ENCODE data around the gene TLX3.

The TLX3 gene

GRCh38 chr5:171311322-171312077 is 2.5 kb downstream of the TLX3 start:
- TF ChIP-seq GATA2 (IDR thresholded peaks at IDR 0.05; ENCODE audit: low read depth, low read length) (no peak), GATA3 (IDR thresholded peaks at IDR 0.05; ENCODE audit: low read depth, low read length) (no peak)

DNA sequence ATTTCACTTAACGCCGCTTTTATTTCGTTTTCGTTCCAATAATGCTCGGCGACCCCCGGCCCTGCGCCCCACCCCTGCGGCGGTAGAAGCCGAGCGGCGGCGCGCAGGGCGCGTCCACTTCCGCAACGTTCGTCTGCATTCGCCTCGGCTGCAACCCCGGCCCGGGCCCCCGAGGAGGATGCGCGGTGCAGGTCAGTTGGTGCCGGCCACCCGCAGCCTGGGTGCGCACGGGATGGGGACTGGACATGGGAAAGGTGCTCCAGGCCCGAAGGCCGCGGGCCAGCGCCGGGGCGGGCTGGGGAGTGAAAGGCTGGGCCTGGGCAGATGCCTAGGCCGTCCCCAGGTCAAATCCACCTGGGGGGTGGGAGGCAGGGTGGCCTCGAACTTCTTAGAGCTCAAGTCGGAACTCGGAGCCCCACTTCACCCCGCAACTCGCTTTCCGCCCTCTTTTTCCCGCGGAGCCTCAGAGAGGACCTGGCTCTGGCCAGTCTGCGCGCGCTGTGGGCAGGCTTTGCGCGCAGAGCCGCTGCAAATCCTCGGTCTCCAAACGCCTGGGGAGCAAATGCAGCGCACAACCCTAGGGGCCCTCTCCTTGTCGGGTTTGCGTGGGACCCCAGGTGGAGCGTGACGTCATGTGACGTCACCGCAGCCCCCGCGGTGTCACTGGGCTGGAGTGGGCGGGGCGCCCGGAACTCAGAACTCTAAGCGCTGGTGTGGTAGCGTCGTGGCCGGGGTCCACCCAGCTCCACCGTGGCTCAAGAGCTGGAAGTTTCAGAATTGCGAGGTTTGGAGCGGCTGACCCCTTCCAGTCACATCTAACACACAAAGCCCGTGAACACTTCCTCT is 3.3 kb downstream of the TLX3 start:
- TF ChIP-seq GATA2 (IDR thresholded peaks at IDR 0.05; ENCODE audit: low read depth, low read length), result no peak
- TF ChIP-seq GATA3 (IDR thresholded peaks at IDR 0.05; ENCODE audit: low read depth, low read length), result no peak

DNA sequence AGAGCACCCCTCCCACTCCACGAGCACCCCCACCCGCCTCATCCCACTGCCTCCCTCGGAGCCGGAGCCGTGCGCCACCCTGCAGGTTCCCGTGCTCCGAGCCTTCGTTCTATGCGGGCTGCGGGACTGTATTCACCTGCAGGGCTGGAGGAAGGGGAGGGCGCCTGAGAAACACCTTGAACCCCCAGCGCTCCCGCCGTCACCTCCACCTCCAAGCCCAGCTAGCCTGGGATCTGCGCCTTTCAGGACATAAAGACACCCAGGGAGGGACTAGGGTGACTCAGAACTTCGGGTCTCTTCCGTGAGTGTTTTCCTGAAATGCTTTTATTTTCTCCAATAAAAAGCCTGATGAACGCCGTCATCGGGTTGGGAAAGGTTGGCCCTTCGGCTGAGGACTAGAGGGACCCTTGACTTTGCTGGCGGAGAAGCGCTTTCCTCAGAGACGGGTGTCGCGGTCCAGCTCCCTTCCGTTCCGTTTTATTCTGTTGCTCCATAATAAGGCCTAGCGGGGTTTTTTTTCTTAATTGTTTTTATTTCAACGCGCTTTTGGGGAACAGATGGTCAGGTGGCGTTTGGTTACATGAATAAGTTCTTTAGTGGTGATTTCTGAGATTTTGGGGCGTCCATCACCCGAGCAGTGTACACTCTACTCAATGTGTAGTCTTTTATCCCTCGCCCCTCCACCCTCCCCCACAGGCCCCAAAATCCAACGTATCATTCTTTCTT is 4.6 kb downstream of the TLX3 start:
- no peak for TF ChIP-seq GATA3 (IDR thresholded peaks at IDR 0.05; ENCODE audit: low read depth, low read length)
- no peak for TF ChIP-seq GATA2 (IDR thresholded peaks at IDR 0.05; ENCODE audit: low read depth, low read length)

DNA sequence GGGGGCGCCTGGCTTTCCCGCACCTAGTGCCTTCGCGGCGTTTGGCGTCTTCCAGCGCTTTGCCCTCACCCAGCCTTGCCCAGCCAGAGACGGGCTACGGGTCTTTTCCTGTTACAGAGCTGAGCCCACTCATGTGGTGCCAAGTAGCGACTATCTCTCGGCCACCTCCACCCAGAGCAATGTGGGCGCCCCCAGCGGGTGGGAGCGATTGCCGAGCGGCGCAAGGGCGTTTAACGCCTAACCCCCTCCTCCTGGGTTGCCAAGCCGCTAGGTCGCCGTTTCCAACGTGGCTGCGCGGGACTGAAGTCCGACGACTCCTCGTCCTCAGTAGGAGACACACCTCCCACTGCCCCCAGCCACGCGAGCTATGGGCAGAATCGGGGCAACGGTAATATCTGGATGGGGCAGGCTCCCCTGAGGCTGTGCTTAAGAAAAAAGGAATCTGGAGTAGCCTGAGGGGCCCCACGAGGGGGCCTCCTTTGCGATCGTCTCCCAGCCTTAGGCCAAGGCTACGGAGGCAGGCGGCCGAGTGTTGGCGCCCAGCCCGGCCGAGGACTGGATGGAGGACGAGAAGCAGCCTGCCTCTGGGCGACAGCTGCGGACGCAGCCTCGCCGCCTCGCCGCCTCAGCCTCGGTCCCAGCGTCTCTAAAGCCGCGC is 5.8 kb downstream of the TLX3 start:
- TF ChIP-seq GATA3 (IDR thresholded peaks at IDR 0.05; ENCODE audit: low read depth, low read length) (no peak), GATA2 (IDR thresholded peaks at IDR 0.05; ENCODE audit: low read depth, low read length) (no peak)

DNA sequence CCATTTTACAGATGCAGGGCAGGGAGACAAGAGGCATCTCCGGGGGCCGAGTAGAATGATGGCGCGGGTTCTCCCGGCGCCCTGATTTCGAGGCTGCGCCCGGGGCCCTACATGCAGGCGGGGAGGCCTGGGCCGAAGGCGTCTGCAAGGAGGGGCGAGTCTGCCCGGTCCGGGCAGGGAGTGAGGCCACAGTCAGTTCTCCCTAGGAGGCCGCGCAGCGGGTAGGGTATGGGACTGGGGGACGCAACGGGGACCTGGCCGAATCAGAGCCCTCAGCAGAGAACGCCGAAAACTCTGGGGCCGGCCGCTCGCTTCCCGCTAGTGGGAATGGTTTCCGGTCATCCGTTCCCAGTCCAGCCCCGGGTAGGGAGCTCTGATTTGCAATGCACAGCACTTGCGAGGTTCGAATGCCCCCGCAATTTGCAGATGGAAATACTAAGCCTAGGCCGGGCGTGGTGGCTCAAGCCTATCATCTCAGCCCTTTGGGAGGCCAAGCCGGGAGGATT is 6.4 kb downstream of the TLX3 start:
- no peak for TF ChIP-seq GATA2 (IDR thresholded peaks at IDR 0.05; ENCODE audit: low read depth, low read length)
- no peak for TF ChIP-seq GATA3 (IDR thresholded peaks at IDR 0.05; ENCODE audit: low read depth, low read length)

GRCh38 chr5:171315925-171316257 is 6.8 kb downstream of the TLX3 start:
- TF ChIP-seq GATA2 (IDR thresholded peaks at IDR 0.05; ENCODE audit: low read depth, low read length), result no peak
- no peak for TF ChIP-seq GATA3 (IDR thresholded peaks at IDR 0.05; ENCODE audit: low read depth, low read length)

GRCh38 chr5:171316258-171317121 is 7.4 kb downstream of the TLX3 start:
- TF ChIP-seq GATA2 (IDR thresholded peaks at IDR 0.05; ENCODE audit: low read depth, low read length) (no peak), GATA3 (IDR thresholded peaks at IDR 0.05; ENCODE audit: low read depth, low read length) (no peak)

- no peak for TF ChIP-seq GATA2 (IDR thresholded peaks at IDR 0.05; ENCODE audit: low read depth, low read length)
- no peak for TF ChIP-seq GATA3 (IDR thresholded peaks at IDR 0.05; ENCODE audit: low read depth, low read length)
Observed at GRCh38 chr5:171317230-171317629, 8.2 kb downstream of the TLX3 start.

DNA sequence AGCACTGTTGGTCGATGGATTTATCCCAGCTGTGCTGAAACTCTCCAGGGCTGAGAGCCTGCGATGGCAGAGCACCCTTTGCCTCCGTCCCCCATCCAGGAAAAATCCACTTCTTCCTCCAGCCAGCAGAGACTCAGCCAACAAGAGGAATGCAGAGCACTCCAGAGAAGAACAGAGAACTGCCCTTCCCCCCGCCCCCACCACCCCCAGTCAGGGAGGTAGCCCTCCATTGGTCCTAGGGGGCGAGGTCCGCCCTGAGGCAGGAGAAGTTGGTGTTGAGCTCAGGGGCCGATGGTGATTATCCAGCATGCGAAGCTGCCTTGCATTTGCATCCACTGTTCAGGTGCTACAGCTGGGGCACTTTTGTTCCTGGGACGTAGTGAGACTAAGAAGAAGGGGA is 9.0 kb downstream of the TLX3 start:
- TF ChIP-seq GATA3 (IDR thresholded peaks at IDR 0.05; ENCODE audit: low read depth, low read length) (no peak), GATA2 (IDR thresholded peaks at IDR 0.05; ENCODE audit: low read depth, low read length) (no peak)

DNA sequence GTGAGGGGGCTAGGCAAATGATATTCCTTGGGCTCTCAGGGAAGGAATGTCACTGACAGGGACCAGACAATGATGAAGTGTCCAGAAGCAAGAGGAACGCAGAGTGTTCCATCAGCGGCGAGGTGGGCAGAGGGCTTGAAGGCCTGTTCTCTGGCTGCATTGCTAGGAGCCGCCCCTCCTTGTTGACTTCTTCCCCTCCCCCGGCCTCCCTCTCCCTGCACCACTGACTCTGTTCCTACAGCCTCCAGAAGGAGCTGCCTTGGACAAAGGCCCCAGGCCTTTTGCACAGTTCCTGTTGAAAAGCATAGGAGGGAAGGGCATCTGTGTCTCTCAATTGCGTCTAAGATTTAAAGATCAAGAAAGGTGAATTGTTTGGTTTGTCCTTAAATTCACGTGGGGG is 12.4 kb downstream of the TLX3 start:
- TF ChIP-seq GATA3 (IDR thresholded peaks at IDR 0.05; ENCODE audit: low read depth, low read length) (no peak), GATA2 (IDR thresholded peaks at IDR 0.05; ENCODE audit: low read depth, low read length) (no peak)

- 0 out of 2 replicates have a peak, but pooled peaks have one; percentile 1 for TF ChIP-seq GATA2 (IDR thresholded peaks at IDR 0.05; ENCODE audit: low read depth, low read length)
- TF ChIP-seq GATA3 (IDR thresholded peaks at IDR 0.05; ENCODE audit: low read depth, low read length), result peak; percentile 51; the same call in 1 of the 2 replicates
Observed at GRCh38 chr5:171322527-171322926, 13.5 kb downstream of the TLX3 start.

DNA sequence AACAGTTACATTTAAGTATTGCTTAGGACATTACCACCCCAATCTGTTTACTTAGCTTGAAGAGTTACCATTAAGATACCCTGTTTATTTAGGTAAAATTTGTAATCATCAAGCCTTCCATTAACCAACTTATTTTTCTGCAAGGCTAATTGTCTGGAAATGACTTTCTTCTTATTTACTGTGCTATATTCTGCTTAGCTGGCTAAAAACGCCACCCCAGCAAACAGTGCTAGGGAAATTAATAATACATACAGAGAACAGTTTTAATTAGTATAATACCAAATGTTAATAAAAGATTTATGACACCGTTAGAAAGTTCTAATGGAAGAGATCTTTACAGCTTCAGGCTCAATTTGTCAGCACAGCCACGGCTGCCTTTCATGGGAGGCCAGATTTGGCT is 14.0 kb downstream of the TLX3 start:
- TF ChIP-seq GATA3 (IDR thresholded peaks at IDR 0.05; ENCODE audit: low read depth, low read length), result no peak
- no peak for TF ChIP-seq GATA2 (IDR thresholded peaks at IDR 0.05; ENCODE audit: low read depth, low read length)

All from SH-SY5Y (cell line).